GM12875 (cell line): Measurements from ENCODE around the gene BLOC1S3.
"Not testable (repeated sequence)": the region's sequence is repeated elsewhere in the genome, so short reads cannot be mapped to it uniquely, and the experiment has no call there.

Experiments
- H3K4me3 ChIP-seq: one replicate; pipeline ENCODE4 v1.5.1; 2011; ENCODE audit warnings: low read depth, low read length, control low read depth
- CTCF ChIP-seq: IDR thresholded peaks from 2 replicates; pipeline ENCODE4 v1.5.1; 2011; ENCODE audit warnings: low read depth, mild to moderate bottlenecking, control low read depth, inconsistent platforms, low read length, moderate library complexity, borderline replicate concordance; ENCODE audit not compliant: insufficient read depth

The BLOC1S3 gene

DNA sequence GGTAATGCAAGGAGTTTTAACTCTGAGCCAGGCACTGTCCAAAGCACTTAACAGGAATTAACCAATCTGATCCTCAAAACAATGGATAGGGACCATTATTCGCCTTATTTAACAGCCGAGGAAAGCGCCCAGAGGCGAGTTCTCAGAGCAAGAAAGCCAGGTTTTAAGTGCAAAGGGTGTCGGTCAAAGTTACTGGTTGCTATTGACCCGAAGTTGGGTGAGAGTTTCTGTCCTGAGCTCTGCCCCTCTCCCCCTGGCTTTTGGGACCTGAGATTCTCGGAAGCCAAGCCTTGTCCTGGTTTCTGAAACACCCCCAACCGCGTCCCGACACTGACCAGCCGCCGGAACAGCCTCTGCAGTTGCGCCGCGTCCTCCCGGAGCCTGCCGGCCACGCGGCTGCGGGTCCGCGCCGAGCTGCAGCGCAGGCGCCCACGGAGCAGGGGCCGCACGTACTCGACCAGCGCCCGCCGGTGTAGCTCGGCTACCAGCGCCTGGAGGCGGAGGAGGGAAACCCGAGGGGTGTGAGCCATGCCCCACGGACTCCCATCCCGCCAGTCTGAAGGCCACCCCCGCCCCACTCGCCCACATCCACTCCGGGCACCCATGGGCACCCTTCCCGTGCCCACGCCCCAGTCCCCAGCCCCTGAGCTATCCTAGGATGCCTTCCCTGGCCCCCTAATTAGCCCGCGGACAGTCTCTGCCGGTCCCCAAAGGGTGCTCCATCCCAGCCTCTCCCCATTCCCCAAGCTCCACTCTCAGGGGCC lies 38.8 kb downstream of the BLOC1S3 start:
- TF ChIP-seq CTCF = no peak
- H3K4me3 ChIP-seq = no peak overlapping the region

DNA sequence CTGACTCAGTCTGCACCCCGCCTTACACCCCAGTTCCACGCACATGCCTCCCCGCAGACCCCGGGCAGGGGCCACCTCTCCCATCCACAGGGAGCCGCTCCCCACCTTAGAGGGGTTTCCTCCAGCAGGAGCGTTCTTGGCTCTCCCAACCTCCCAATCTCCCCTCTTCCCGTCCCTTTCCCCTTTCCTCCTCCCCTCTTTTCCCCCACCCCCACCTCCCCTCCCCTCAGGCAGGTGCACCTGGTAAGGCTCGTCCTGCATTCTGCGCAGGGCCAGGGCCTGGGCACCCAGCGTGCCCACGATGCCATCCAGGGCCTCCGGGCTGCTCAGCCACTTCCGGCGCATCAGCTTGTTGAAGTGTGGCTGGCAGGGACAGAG lies 39.4 kb downstream of the BLOC1S3 start:
- H3K4me3 ChIP-seq = no peak overlapping the region
- no peak for TF ChIP-seq CTCF

GRCh38 chr19:45218426-45218825 lies 39.8 kb downstream of the BLOC1S3 start:
- TF ChIP-seq CTCF = no peak

GRCh38 chr19:45218911-45219743 lies 40.5 kb downstream of the BLOC1S3 start:
- H3K4me3 ChIP-seq = no peak overlapping the region
- TF ChIP-seq CTCF = no peak

More at GRCh38 chr19:45218426-45218825, 39.8 kb downstream of the BLOC1S3 start:
- H3K4me3 ChIP-seq = no peak overlapping the region

GRCh38 chr19:45222724-45223123 lies 44.1 kb downstream of the BLOC1S3 start:
- TF ChIP-seq CTCF = no peak
- H3K4me3 ChIP-seq = no peak overlapping the region

- TF ChIP-seq CTCF = no peak
- H3K4me3 ChIP-seq = no peak overlapping the region
Observed at GRCh38 chr19:45223879-45224278, 45.3 kb downstream of the BLOC1S3 start.

DNA sequence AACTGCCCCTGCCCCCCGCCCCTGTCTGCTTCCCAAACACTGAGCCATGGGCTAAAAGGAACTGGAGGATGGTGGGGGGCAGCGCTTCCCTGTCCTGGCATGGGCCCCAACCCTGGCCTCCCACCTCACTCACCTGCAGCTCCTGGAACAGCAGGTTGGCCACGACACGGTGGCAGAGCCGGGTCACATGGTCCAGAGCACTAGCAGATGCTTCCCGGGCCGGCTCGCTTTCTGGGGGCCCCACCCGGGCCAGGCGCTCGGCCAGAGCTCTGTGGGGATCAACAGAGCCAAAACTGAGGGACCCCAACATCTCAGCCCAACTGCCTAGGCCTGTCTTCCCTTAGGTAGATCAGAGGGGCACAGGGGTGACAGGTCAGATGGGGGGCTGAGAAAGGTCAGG lies 46.1 kb downstream of the BLOC1S3 start:
- no peak overlapping the region for H3K4me3 ChIP-seq
- no peak for TF ChIP-seq CTCF

- not testable (repeated sequence) for H3K4me3 ChIP-seq
Observed at GRCh38 chr19:45229056-45229455, 50.5 kb downstream of the BLOC1S3 start.
